Heart right ventricle (tissue), 16 donors: ENCODE measurements around the gene CCSER2. TPM values are rescaled to one million over a fixed set of nuclear protein-coding genes. Genes with fewer than 3 reads are reported as not detected.
"Not testable (repeated sequence)": the region's sequence is repeated elsewhere in the genome, so short reads cannot be mapped to it uniquely, and the experiment has no call there.

Experiments used
- ATAC-seq, 8 donors: fragments of 200-7000 bp; cut with Tn5 transposase; one replicate each; pipeline ENCODE4 v1.9.1; 2020; ENCODE audit warnings: mild to moderate bottlenecking in 8 of 8, moderate library complexity in 8 of 8, moderate number of reproducible peaks in 1 of 8
- DNase-seq, 2 donors: peaks; one replicate each; pipeline ENCODE4 v3.0.0-alpha.2; 2020
- H3K27ac ChIP-seq, 10 donors: fragments of 200-600 bp; sonication (generic) in 2 of 10; one replicate each; pipeline versions ENCODE4 v1.5.0 to v1.8.0; 2020 to 2022; ENCODE audit warnings: mild to moderate bottlenecking in 3 of 10
- H3K27me3 ChIP-seq, 7 donors: fragments of 200-600 bp; one replicate each; pipeline ENCODE4 v1.8.0; 2021 to 2022; ENCODE audit warnings: mild to moderate bottlenecking in 2 of 7
- H3K36me3 ChIP-seq, 9 donors: fragments of 200-600 bp; sonication (generic) in 1 of 9; one replicate each; pipeline versions ENCODE4 v1.5.0 to v1.8.0; 2020 to 2022; ENCODE audit warnings: mild to moderate bottlenecking in 2 of 9
- H3K4me1 ChIP-seq, 9 donors: fragments of 200-600 bp; sonication (generic) in 1 of 9; one replicate each; pipeline versions ENCODE4 v1.5.0 to v1.8.0; 2020 to 2022; ENCODE audit warnings: mild to moderate bottlenecking in 4 of 9
- H3K4me3 ChIP-seq, 10 donors: fragments of 200-600 bp; sonication (generic) in 2 of 10; one replicate each; pipeline versions ENCODE4 v1.5.0 to v1.8.0; 2020 to 2022; ENCODE audit warnings: mild to moderate bottlenecking in 7 of 10, moderate library complexity in 2 of 10
- H3K9me3 ChIP-seq, 11 donors: fragments of 200-600 bp in 10 of 11; sonication (generic) in 2 of 11; one replicate each; pipeline versions ENCODE4 v1.5.0 to v1.8.0; 2013 to 2022; ENCODE audit warnings: mild to moderate bottlenecking in 2 of 11, control low read depth in 1 of 11, moderate library complexity in 1 of 11
- WGBS, 2 donors: extraction: QIAGEN DNeasy Blood & Tissue Kit; methylation state at CpG; one replicate each; pipeline ENCODE4 v1.1.7; 2013; ENCODE audit warnings: inconsistent platforms in 1 of 2; 5-methylcytosine and 5-hydroxymethylcytosine counted together
- intact Hi-C, 10 donors: fragments of 100-400 bp; cut with DNase I; formaldehyde crosslinking; loops; one replicate each; pipeline versions ENCODE4 v1.11.1 to v1.14.2; 2022
- polyA plus RNA-seq, 2 donors: library from polyadenylated mRNA; stranded (reverse); fragments of 200-250 nt; gene quantifications; one replicate each; pipeline ENCODE4 v1.2.3, GENCODE V29; 2013
- total RNA-seq, 10 donors: library from RNA; stranded (reverse); fragmentation: NEBNext Ultra II Directional in 3 of 10; extraction: Animal tissue kit (Norgen Biotek cat#: 25700) in 3 of 10; gene quantifications; one replicate each; pipeline versions ENCODE4 v1.2.1 to v1.2.4, GENCODE V29; 2021 to 2023
- TF ChIP-seq, protein P1 (sequence below), 9 donors: fragments of 200-600 bp; sonication (generic) in 2 of 9; IDR thresholded peaks; one replicate each; pipeline versions ENCODE4 v1.5.0 to v1.8.0; 2021 to 2022; ENCODE audit warnings: antibody characterized with exemption in 9 of 9, mild to moderate bottlenecking in 5 of 9, moderate library complexity in 1 of 9
- donor health status: Arrhythmogenic right ventricular cardiomyopathy.
- donor health status: ischemic (EF 13 %, LVEDD 7.1; RV severe dilation, severe dysfunction).
- donor health status: healthy with polysubstance abuse.
- donor health status: DM: no; HTN: yes; CAD: no.
- donor health status: DM: no; HTN: no; CAD: no.
- donor health status: ischemic (EF 25% LVEDD 6.9; RV normal size, moderate dysfunction).
- donor health status: ischemic (EF 25% LVEDD 5.7; RV mildly dilated, moderate dysfunction).
- donor health status: healthy.
- donor health status: DM: yes; HTN: yes; CAD: no.
- donor health status: Ischemic cardiomyopathy.
- donor health status: ischemic (EF 35%, LVEDD 5.7; RV mildly dilated, moderate dysfunction).
- donor health status: nonischemic (EF 11% LVEDD 7.7; RV severe dilation, severe dysfunction).
- donor health status: DM: yes; HTN: yes; CAD: no.
- donor health status: PGD.
- donor health status: ischemic (EF 29% LVEDD 5.4; RV normal size, mild dysfunction).
- donor health status: nonischemic (EF 23%, LVEDD 6.1; RV moderate dilation, normal function).

The CCSER2 gene
- total and polyA plus RNA-seq, 12 donors, result 27.5 to 252 (median 198) TPM

GRCh38 chr10:84314275-84314674 is 14.1 kb upstream of the CCSER2 start:
- intact Hi-C loops, result loop anchor here in 1 of 10 donors (1.0 kb wide), 1 partner anchor 29 kb away; no protein-coding TSS in a partner anchor
- H3K27me3 ChIP-seq, result no peaks in the 10 kb centered on the region
- H3K36me3 ChIP-seq, result no peaks in the 10 kb centered on the region
- no peak overlapping the region for H3K4me3 ChIP-seq
- H3K4me1 ChIP-seq, result peaks cover 0 to 18% (median 3%) of the 10 kb centered on the region in 9 donors
- no peak for DNase-seq
- WGBS, 2 donors, result 81 to 82% methylated on average over 5 of the region's 5 CpGs
- no peaks in the 10 kb centered on the region for H3K9me3 ChIP-seq
- no peak overlapping the region for H3K27ac ChIP-seq
- ATAC-seq, result no peak
- TF ChIP-seq, protein P1, sequence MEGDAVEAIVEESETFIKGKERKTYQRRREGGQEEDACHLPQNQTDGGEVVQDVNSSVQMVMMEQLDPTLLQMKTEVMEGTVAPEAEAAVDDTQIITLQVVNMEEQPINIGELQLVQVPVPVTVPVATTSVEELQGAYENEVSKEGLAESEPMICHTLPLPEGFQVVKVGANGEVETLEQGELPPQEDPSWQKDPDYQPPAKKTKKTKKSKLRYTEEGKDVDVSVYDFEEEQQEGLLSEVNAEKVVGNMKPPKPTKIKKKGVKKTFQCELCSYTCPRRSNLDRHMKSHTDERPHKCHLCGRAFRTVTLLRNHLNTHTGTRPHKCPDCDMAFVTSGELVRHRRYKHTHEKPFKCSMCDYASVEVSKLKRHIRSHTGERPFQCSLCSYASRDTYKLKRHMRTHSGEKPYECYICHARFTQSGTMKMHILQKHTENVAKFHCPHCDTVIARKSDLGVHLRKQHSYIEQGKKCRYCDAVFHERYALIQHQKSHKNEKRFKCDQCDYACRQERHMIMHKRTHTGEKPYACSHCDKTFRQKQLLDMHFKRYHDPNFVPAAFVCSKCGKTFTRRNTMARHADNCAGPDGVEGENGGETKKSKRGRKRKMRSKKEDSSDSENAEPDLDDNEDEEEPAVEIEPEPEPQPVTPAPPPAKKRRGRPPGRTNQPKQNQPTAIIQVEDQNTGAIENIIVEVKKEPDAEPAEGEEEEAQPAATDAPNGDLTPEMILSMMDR (IDR thresholded peaks at IDR 0.05), result no peak

DNA sequence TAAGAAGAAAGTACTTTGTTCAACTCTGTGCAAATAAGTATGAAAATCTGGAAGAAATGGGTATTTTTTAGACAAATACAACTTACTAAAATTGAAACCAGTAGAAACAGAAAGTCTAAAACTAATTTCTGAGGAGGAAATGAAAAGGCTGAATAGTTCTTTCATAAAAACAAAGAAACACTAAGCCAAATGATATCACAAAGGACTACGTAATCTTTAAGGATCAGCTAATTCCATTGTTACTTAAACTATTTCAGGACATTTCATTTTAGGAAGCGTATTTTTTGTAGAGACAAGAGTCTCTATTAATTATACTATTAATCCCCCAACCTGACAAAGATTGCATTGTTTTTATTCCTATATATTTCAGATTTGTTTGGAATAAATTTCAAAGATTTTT is 11.2 kb upstream of the CCSER2 start:
- 48 to 58% methylated on average over 2 of the region's 2 CpGs for WGBS, 2 donors
- intact Hi-C loops, result no loop called here

DNA sequence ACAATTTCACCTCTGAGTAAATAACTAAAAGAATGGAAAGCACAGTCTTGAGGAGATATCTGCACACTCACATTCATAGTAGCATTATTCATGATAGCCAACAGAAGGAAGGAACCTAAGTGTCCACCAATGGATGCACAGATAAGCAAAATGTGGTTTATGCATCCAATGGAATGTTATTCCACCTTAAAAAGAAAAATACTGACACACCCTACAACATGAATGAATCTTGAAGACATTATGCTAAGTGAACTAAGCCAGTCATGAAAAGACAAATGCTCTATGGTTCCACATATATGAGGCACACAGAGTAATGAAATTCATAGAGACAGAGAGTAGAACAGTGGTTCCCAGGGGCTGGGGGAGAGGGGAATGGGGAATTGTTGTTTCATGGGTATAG is 6.5 kb upstream of the CCSER2 start:
- intact Hi-C loops, result loop anchor here in 1 of 10 donors (10.0 kb wide), 1 partner anchor 177 kb away; no protein-coding TSS in a partner anchor
- no peaks in the 10 kb centered on the region for H3K27me3 ChIP-seq
- DNase-seq (no peak), ATAC-seq (no peak)
- H3K27ac ChIP-seq, result no peak overlapping the region
- TF ChIP-seq, protein P1 (IDR thresholded peaks at IDR 0.05), result no peak
- no peak overlapping the region for H3K4me3 ChIP-seq
- H3K9me3 ChIP-seq, result no peaks in the 10 kb centered on the region
- H3K4me1 ChIP-seq, result peaks cover 0 to 4% (median 0%) of the 10 kb centered on the region in 9 donors
- no peaks in the 10 kb centered on the region for H3K36me3 ChIP-seq

More for the DNA sequence above, 11.2 kb upstream of the CCSER2 start:
- peaks cover 0 to 5% (median 0%) of the 10 kb centered on the region in 9 donors for H3K4me1 ChIP-seq
- H3K27me3 ChIP-seq, result no peaks in the 10 kb centered on the region
- H3K27ac ChIP-seq, result peak overlapping the region in 1 of 10 donors; percentile 3
- no peaks in the 10 kb centered on the region for H3K9me3 ChIP-seq
- no peaks in the 10 kb centered on the region for H3K36me3 ChIP-seq
- TF ChIP-seq, protein P1 (IDR thresholded peaks at IDR 0.05), result no peak
- DNase-seq (no peak), ATAC-seq (no peak)
- no peak overlapping the region for H3K4me3 ChIP-seq

DNA sequence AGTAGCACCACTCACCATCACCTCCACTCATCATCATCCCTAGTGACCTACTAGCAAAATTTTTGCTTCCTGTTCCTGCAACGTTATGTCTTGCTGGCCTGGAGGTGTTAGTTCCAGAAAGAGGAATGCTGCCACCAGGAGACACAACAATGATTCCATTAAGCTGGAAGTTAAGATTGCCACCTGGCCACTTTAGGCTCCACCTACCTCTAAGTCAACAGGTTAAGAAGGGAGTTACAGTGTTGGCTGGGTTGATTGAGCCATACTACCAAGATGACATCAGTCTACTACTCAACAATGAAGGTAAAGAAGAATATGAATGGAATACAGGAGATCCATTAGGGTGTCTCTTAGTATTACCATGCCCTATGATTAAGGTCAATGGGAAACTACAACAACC is 4.8 kb upstream of the CCSER2 start:
- H3K9me3 ChIP-seq, H3K36me3 ChIP-seq, ATAC-seq, DNase-seq, H3K27me3 ChIP-seq, H3K4me1 ChIP-seq, H3K27ac ChIP-seq, H3K4me3 ChIP-seq: not testable (repeated sequence)
- WGBS, 2 donors, result 38 to 39% methylated on average over 1 of the region's 1 CpG
- intact Hi-C loops, result loop anchor here in 1 of 10 donors (10.0 kb wide), 1 partner anchor 179 kb away; no protein-coding TSS in a partner anchor

DNA sequence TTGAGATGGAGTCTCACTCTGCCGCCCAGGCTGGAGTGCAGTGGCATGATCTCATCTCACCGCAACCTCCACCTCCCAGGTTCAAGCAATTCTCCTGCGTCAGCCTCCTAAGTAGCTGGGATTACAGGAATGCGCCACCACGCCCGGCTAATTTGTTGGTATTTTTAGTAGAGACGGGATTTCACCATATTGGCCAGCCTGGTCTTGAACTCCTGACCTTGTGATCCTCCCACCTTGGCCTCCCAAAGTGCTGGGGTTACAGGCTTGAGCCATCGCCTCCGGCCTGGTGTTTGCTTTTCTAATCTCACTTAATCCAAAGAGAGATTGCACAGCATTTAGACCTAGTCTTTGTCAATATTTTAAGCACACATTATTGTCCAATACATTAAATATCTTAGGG is 1.4 kb upstream of the CCSER2 start:
- 91 to 93% methylated on average over 9 of the region's 9 CpGs for WGBS, 2 donors
- H3K4me3 ChIP-seq, DNase-seq, H3K9me3 ChIP-seq, H3K36me3 ChIP-seq, H3K27me3 ChIP-seq, ATAC-seq: not testable (repeated sequence)
- peak overlapping the region in 2 of 10 donors; percentile 71 to 99 for H3K27ac ChIP-seq
- intact Hi-C loops, result loop anchor here in 1 of 10 donors (10.0 kb wide), 1 partner anchor 182 kb away; no protein-coding TSS in a partner anchor
- peaks cover 2 to 36% (median 27%) of the 10 kb centered on the region in 9 donors for H3K4me1 ChIP-seq
